Activated naive CD4-positive, alpha-beta T cell treated with anti-CD3 and anti-CD28 coated beads, Interleukin-2, amount 10 ng/mL, durations not matched to agents 7 days and 5 days (primary cell): ENCODE data around the gene CTSK.
"Not testable (repeated sequence)": the region's sequence is repeated elsewhere in the genome, so short reads cannot be mapped to it uniquely, and the experiment has no call there.

Experiments used
- CTCF ChIA-PET: fragments of 350-600 bp; sonication (Branson Sonifier 250); formaldehyde crosslinking; loops from one replicate; lab custom pipeline; 2021; ENCODE audit warnings: antibody characterized with exemption; lab: Charles Lee
- DNase-seq: peaks from one replicate; pipeline ENCODE4 v3.0.0-alpha.2; 2020
- H3K27ac Mint-ChIP-seq: one replicate; pipeline ENCODE4 v1.8.0; 2021; ENCODE audit warnings: mild to moderate bottlenecking, moderate library complexity, mixed read lengths
- H3K27me3 Mint-ChIP-seq: one replicate; pipeline ENCODE4 v1.8.0; 2021; ENCODE audit warnings: mild to moderate bottlenecking, mixed read lengths
- H3K36me3 Mint-ChIP-seq: one replicate; pipeline ENCODE4 v1.8.0; 2021; ENCODE audit warnings: mixed read lengths
- H3K4me1 Mint-ChIP-seq: one replicate; pipeline ENCODE4 v1.8.0; 2021; ENCODE audit warnings: mixed read lengths
- H3K4me3 Mint-ChIP-seq: one replicate; pipeline ENCODE4 v1.8.0; 2021; ENCODE audit warnings: mild to moderate bottlenecking, moderate library complexity, mixed read lengths
- H3K9me3 Mint-ChIP-seq: one replicate; pipeline ENCODE4 v1.8.0; 2021; ENCODE audit warnings: mixed read lengths

CTSK gene

GRCh38 chr1:150793221-150793620 is 14.8 kb downstream of the CTSK start:
- Mint-ChIP-seq H3K9me3 (no peaks in the 10 kb centered on the region), H3K27me3 (no peaks in the 10 kb centered on the region), H3K27ac (no peak overlapping the region), H3K4me3 (no peak overlapping the region), H3K36me3 (peaks cover 9% of the 10 kb centered on the region), H3K4me1 (no peaks in the 10 kb centered on the region)
- CTCF ChIA-PET, result no interaction called here
- DNase-seq, result no peak

- peaks cover 3% of the 10 kb centered on the region for H3K36me3 Mint-ChIP-seq
- H3K27ac Mint-ChIP-seq, result no peak overlapping the region
- H3K9me3 Mint-ChIP-seq, result no peaks in the 10 kb centered on the region
- H3K27me3 Mint-ChIP-seq, result peaks cover 3% of the 10 kb centered on the region
- no peak overlapping the region for H3K4me3 Mint-ChIP-seq
- H3K4me1 Mint-ChIP-seq, result peaks cover 2% of the 10 kb centered on the region
- CTCF ChIA-PET, result no interaction called here
- no peak for DNase-seq
Measured at GRCh38 chr1:150791585-150791984, 16.5 kb downstream of the CTSK start.

GRCh38 chr1:150789396-150789795 is 18.7 kb downstream of the CTSK start:
- Mint-ChIP-seq H3K4me1 (peaks cover 2% of the 10 kb centered on the region), H3K27ac (no peak overlapping the region), H3K27me3 (peaks cover 6% of the 10 kb centered on the region), H3K4me3 (no peak overlapping the region), H3K9me3 (no peaks in the 10 kb centered on the region), H3K36me3 (no peaks in the 10 kb centered on the region)
- DNase-seq, result no peak
- CTCF ChIA-PET, result interaction anchor here (1.1 to 1.7 kb wide), 2 partner anchors 24 to 55 kb away, joined by 3 read pairs; no protein-coding TSS in a partner anchor

- H3K27ac Mint-ChIP-seq, result no peak overlapping the region
- no peaks in the 10 kb centered on the region for H3K9me3 Mint-ChIP-seq
Measured at GRCh38 chr1:150788946-150789345, 19.1 kb downstream of the CTSK start.

GRCh38 chr1:150787455-150787854 is 20.6 kb downstream of the CTSK start:
- no peak overlapping the region for H3K27ac Mint-ChIP-seq
- peaks cover 6% of the 10 kb centered on the region for H3K27me3 Mint-ChIP-seq
- no peak overlapping the region for H3K4me3 Mint-ChIP-seq
- no peaks in the 10 kb centered on the region for H3K9me3 Mint-ChIP-seq
- CTCF ChIA-PET, result interaction anchor here (1.7 kb wide), 1 partner anchor 26 kb away, joined by 3 read pairs; no protein-coding TSS in a partner anchor
- peaks cover 2% of the 10 kb centered on the region for H3K4me1 Mint-ChIP-seq
- no peaks in the 10 kb centered on the region for H3K36me3 Mint-ChIP-seq
- DNase-seq, result no peak

More at GRCh38 chr1:150788946-150789345, 19.1 kb downstream of the CTSK start:
- CTCF ChIA-PET, result interaction anchor here (1.1 to 1.7 kb wide), 2 partner anchors 25 to 54 kb away, joined by 3 read pairs; no protein-coding TSS in a partner anchor
- Mint-ChIP-seq H3K4me1 (peaks cover 2% of the 10 kb centered on the region), H3K27me3 (peaks cover 6% of the 10 kb centered on the region), H3K36me3 (no peaks in the 10 kb centered on the region), H3K4me3 (no peak overlapping the region)
- DNase-seq, result no peak

- H3K9me3 Mint-ChIP-seq, result no peaks in the 10 kb centered on the region
- no peaks in the 10 kb centered on the region for H3K36me3 Mint-ChIP-seq
- no peak overlapping the region for H3K4me3 Mint-ChIP-seq
- DNase-seq, result no peak
- H3K27ac Mint-ChIP-seq, result no peak overlapping the region
- peaks cover 6% of the 10 kb centered on the region for H3K27me3 Mint-ChIP-seq
- CTCF ChIA-PET, result no interaction called here
- H3K4me1 Mint-ChIP-seq, result peaks cover 12% of the 10 kb centered on the region
Measured at GRCh38 chr1:150780510-150780909, 27.6 kb downstream of the CTSK start.

- no peak overlapping the region for H3K4me3 Mint-ChIP-seq
- peaks cover 12% of the 10 kb centered on the region for H3K4me1 Mint-ChIP-seq
- no peaks in the 10 kb centered on the region for H3K36me3 Mint-ChIP-seq
- CTCF ChIA-PET, result interaction anchor here (0.6 kb wide), 1 partner anchor 134 kb away, joined by 3 read pairs; no protein-coding TSS in a partner anchor
- no peaks in the 10 kb centered on the region for H3K9me3 Mint-ChIP-seq
- H3K27me3 Mint-ChIP-seq, result peaks cover 3% of the 10 kb centered on the region
- H3K27ac Mint-ChIP-seq, result no peak overlapping the region
- DNase-seq, result no peak
Measured at GRCh38 chr1:150778409-150778808, 29.7 kb downstream of the CTSK start.

GRCh38 chr1:150777544-150777943 is 30.5 kb downstream of the CTSK start:
- CTCF ChIA-PET, result no interaction called here
- Mint-ChIP-seq H3K27ac (no peak overlapping the region), H3K4me1 (peaks cover 12% of the 10 kb centered on the region), H3K36me3 (no peaks in the 10 kb centered on the region), H3K27me3 (peaks cover 3% of the 10 kb centered on the region), H3K9me3 (no peaks in the 10 kb centered on the region), H3K4me3 (no peak overlapping the region)
- no peak for DNase-seq

- H3K27ac Mint-ChIP-seq, H3K36me3 Mint-ChIP-seq, H3K4me3 Mint-ChIP-seq, H3K9me3 Mint-ChIP-seq, H3K27me3 Mint-ChIP-seq, CTCF ChIA-PET, DNase-seq: not testable (repeated sequence)
- peaks cover 25% of the 10 kb centered on the region for H3K4me1 Mint-ChIP-seq
Measured at GRCh38 chr1:150775931-150776505, 32.0 kb downstream of the CTSK start.

- Mint-ChIP-seq H3K9me3 (no peaks in the 10 kb centered on the region), H3K27ac (no peak overlapping the region), H3K4me1 (peaks cover 32% of the 10 kb centered on the region), H3K27me3 (peaks cover 11% of the 10 kb centered on the region), H3K4me3 (no peak overlapping the region), H3K36me3 (no peaks in the 10 kb centered on the region)
- CTCF ChIA-PET, result no interaction called here
- no peak for DNase-seq
Measured at GRCh38 chr1:150775276-150775675, 32.8 kb downstream of the CTSK start.

GRCh38 chr1:150772326-150772725 is 35.7 kb downstream of the CTSK start:
- CTCF ChIA-PET, result no interaction called here
- H3K27me3 Mint-ChIP-seq, result peaks cover 11% of the 10 kb centered on the region
- H3K4me3 Mint-ChIP-seq, result no peak overlapping the region
- no peaks in the 10 kb centered on the region for H3K36me3 Mint-ChIP-seq
- no peak for DNase-seq
- H3K27ac Mint-ChIP-seq, result no peak overlapping the region
- H3K9me3 Mint-ChIP-seq, result no peaks in the 10 kb centered on the region
- H3K4me1 Mint-ChIP-seq, result peaks cover 25% of the 10 kb centered on the region

- H3K27me3 Mint-ChIP-seq, H3K27ac Mint-ChIP-seq, DNase-seq, H3K36me3 Mint-ChIP-seq, CTCF ChIA-PET, H3K4me3 Mint-ChIP-seq, H3K9me3 Mint-ChIP-seq: not testable (repeated sequence)
- peaks cover 51% of the 10 kb centered on the region for H3K4me1 Mint-ChIP-seq
Measured at GRCh38 chr1:150767704-150768103, 40.4 kb downstream of the CTSK start.

- DNase-seq, result peak; percentile 20
- H3K4me1 Mint-ChIP-seq, result peaks cover 46% of the 10 kb centered on the region
Measured at GRCh38 chr1:150765977-150766301, 42.1 kb downstream of the CTSK start.

GRCh38 chr1:150765296-150765976 is 42.6 kb downstream of the CTSK start, which contains the start of gene CTSS:
CTSS (minus strand) TSS chr1:150765778; CDS start chr1:150764763, 1,015 bp downstream.
- CTCF ChIA-PET, result interaction anchor here (0.6 to 1.7 kb wide), 2 partner anchors 43 to 197 kb away, joined by 3 read pairs; no protein-coding TSS in a partner anchor
- H3K27me3 Mint-ChIP-seq, result no peaks in the 10 kb centered on the region
- peaks cover 41% of the 10 kb centered on the region for H3K4me1 Mint-ChIP-seq
- peaks cover 27% of the 10 kb centered on the region for H3K36me3 Mint-ChIP-seq
- H3K4me3 Mint-ChIP-seq, result peak within 1 kb of the TSS; percentile 91
- peak within 1 kb of the TSS; percentile 92 for H3K27ac Mint-ChIP-seq
- no peak for DNase-seq
- no peaks in the 10 kb centered on the region for H3K9me3 Mint-ChIP-seq

More at GRCh38 chr1:150765977-150766301, 42.1 kb downstream of the CTSK start:
- H3K9me3 Mint-ChIP-seq, H3K27me3 Mint-ChIP-seq: not testable (repeated sequence)
- CTCF ChIA-PET, result interaction anchor here (0.6 to 1.7 kb wide), 2 partner anchors 43 to 198 kb away, joined by 3 read pairs; no protein-coding TSS in a partner anchor
- Mint-ChIP-seq H3K4me3 (peak overlapping the region; percentile 91), H3K36me3 (peaks cover 22% of the 10 kb centered on the region), H3K27ac (peak overlapping the region; percentile 92)
